ENCODE measurements around the gene TXNDC5.

DNA sequence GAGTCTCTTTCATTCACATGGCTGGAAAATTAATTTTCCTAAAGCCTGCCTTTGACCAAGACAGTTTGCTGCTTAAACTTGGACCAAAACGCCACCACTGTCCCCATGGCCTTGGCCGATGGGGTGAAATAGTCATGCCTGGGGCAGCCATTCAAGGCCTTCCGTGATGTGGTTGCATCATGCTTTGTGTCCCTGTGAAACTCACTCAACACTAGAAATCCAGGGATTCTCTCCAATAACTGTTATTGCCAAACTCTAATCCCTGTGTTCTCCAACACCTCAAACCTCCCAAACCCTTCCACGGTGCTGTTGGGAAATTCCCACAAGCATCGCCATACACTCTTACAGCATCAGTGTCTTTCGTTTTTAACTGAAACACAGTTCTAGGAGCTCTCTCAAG, 1.4 kb upstream of the TXNDC5 start:
- no peak for TF ChIP-seq EZH2 (IDR thresholded peaks at IDR 0.05; ENCODE audit: low read depth, unreplicated experiment)
- TF ChIP-seq CTCF (conservative IDR thresholded peaks at IDR 0.05; ENCODE audit: low read depth in 2 of 2): no peak
- TF ChIP-seq EZH2phosphoT487 (IDR thresholded peaks at IDR 0.05; ENCODE audit: unreplicated experiment): no peak
- TF ChIP-seq POLR2AphosphoS5 (IDR thresholded peaks at IDR 0.05; ENCODE audit: low read depth): no peak
- no peak for TF ChIP-seq CREB1 (CRISPR knock-in tag; IDR thresholded peaks at IDR 0.05; ENCODE audit: low read depth)
- TF ChIP-seq JUNB (IDR thresholded peaks at IDR 0.05; ENCODE audit: unreplicated experiment): no peak
- TF ChIP-seq ZNF331 (CRISPR knock-in tag; IDR thresholded peaks at IDR 0.05; ENCODE audit: low read depth): no peak
- TF ChIP-seq NANOG (IDR thresholded peaks at IDR 0.05; ENCODE audit: borderline replicate concordance): no peak
- TF ChIP-seq REST (IDR thresholded peaks at IDR 0.05; ENCODE audit: unreplicated experiment): no peak
- TF ChIP-seq ZNF114 (CRISPR knock-in tag; IDR thresholded peaks at IDR 0.05): no peak

Measured in GM23338 (cell line).